Astrocyte (in vitro differentiated cells and primary cell): Measurements from ENCODE around the gene MOCS3. TPM values are rescaled to one million over a fixed set of nuclear protein-coding genes. Genes with fewer than 3 reads are reported as not detected.

ENCODE experiments used
- DNase-seq: peaks from one replicate; pipeline ENCODE4 v3.0.0-alpha.2; 2010; ENCODE audit warnings: low read depth
- FAIRE-seq: peaks from 2 replicates; lab custom pipeline; 2011; peaks lifted over from hg19 to GRCh38; lab: Jason Lieb, UNC
- H2AFZ ChIP-seq: 2 replicates; pipeline ENCODE4 v1.6.0; 2012; ENCODE audit warnings: low read depth, low read length, inconsistent platforms
- H3K27ac ChIP-seq: 2 replicates; pipeline ENCODE4 v1.5.1; 2011; ENCODE audit warnings: low read depth, low read length, inconsistent platforms
- H3K27me3 ChIP-seq: 2 replicates; pipeline ENCODE4 v1.6.0; 2011; ENCODE audit warnings: low read length, inconsistent platforms; ENCODE audit not compliant: insufficient read depth
- H3K36me3 ChIP-seq: 2 replicates; pipeline ENCODE4 v1.5.1; 2011; ENCODE audit warnings: low read length, inconsistent platforms; ENCODE audit not compliant: insufficient read depth
- H3K4me1 ChIP-seq: 2 replicates; pipeline ENCODE4 v1.5.1; 2011; ENCODE audit warnings: low read length, inconsistent platforms; ENCODE audit not compliant: insufficient read depth
- H3K4me2 ChIP-seq: 2 replicates; pipeline ENCODE4 v1.6.0; 2012; ENCODE audit warnings: low read length, inconsistent platforms
- H3K4me3 ChIP-seq: 2 replicates; pipeline ENCODE4 v1.5.1; 2011; ENCODE audit warnings: low read depth, mild to moderate bottlenecking, low read length, inconsistent platforms; ENCODE audit not compliant: insufficient read depth
- H3K79me2 ChIP-seq: 2 replicates; pipeline ENCODE4 v1.6.0; 2012; ENCODE audit warnings: mild to moderate bottlenecking, low read length, inconsistent platforms; ENCODE audit not compliant: insufficient read depth
- H3K9ac ChIP-seq: 2 replicates; pipeline ENCODE4 v1.6.0; 2012; ENCODE audit warnings: mild to moderate bottlenecking, low read length, inconsistent platforms
- H3K9me3 ChIP-seq: 2 replicates; pipeline ENCODE4 v1.5.1; 2012; ENCODE audit warnings: low read depth, mild to moderate bottlenecking, low read length, inconsistent platforms; ENCODE audit not compliant: insufficient read depth
- H4K20me1 ChIP-seq: 2 replicates; pipeline ENCODE4 v1.6.0; 2012; ENCODE audit warnings: low read length, inconsistent platforms; ENCODE audit not compliant: insufficient read depth
- H3K27ac Mint-ChIP-seq: one replicate; pipeline ENCODE4 v1.8.0; 2021; ENCODE audit warnings: mild to moderate bottlenecking, mixed read lengths; ENCODE audit not compliant: unreplicated experiment
- H3K27me3 Mint-ChIP-seq: one replicate; pipeline ENCODE4 v1.8.0; 2021; ENCODE audit warnings: low read depth, mixed read lengths; ENCODE audit not compliant: unreplicated experiment
- H3K36me3 Mint-ChIP-seq: one replicate; pipeline ENCODE4 v1.8.0; 2021; ENCODE audit warnings: low read depth, mixed read lengths; ENCODE audit not compliant: unreplicated experiment
- H3K4me1 Mint-ChIP-seq: one replicate; pipeline ENCODE4 v1.8.0; 2021; ENCODE audit warnings: low read depth, mixed read lengths; ENCODE audit not compliant: unreplicated experiment
- H3K4me3 Mint-ChIP-seq: one replicate; pipeline ENCODE4 v1.8.0; 2021; ENCODE audit warnings: mild to moderate bottlenecking, moderate library complexity, mixed read lengths; ENCODE audit not compliant: unreplicated experiment
- H3K9me3 Mint-ChIP-seq: one replicate; pipeline ENCODE4 v1.8.0; 2021; ENCODE audit warnings: mild to moderate bottlenecking, mixed read lengths; ENCODE audit not compliant: unreplicated experiment
- EZH2 ChIP-seq: IDR thresholded peaks from 2 replicates; pipeline ENCODE4 v1.6.1; 2012; ENCODE audit warnings: mild to moderate bottlenecking, low read length, inconsistent platforms; ENCODE audit not compliant: insufficient read depth
- total RNA-seq: library from RNA; stranded (reverse); gene quantifications from 2 replicates; pipeline ENCODE4 v1.2.1, GENCODE V29; 2021
- TF ChIP-seq, protein P1 (sequence below): IDR thresholded peaks from 2 replicates; pipeline ENCODE4 v1.5.1; 2011; ENCODE audit warnings: low read depth, mild to moderate bottlenecking, inconsistent platforms, low read length, moderate library complexity; ENCODE audit not compliant: insufficient read depth

Gene MOCS3
- total RNA-seq, 1 donor from 2014 or later, result 5.8 TPM

DNA sequence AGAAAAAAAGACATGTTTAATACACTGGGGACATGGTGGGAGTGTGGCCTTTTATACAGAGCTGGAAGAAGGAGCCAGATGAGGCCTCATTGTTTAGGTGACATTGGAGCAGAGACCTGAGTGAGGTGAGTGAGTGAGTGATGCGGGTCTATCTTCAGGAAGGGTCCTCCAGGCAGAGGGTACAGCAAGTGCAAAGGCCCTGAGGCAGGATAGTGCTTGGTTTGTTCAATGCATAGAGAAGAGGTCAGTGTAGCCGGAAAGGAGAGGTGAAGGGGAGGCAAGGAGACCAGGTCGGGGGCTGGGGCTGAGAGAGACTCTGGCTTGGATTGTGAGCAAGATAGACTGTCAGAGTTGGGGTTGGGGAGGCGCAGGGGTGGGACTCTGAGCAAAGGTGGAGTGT is 40.7 kb downstream of the MOCS3 start:
- no peaks in the 10 kb centered on the region for H3K9me3 ChIP-seq
- peaks cover 10% of the 10 kb centered on the region for H3K4me1 ChIP-seq
- TF ChIP-seq EZH2, result no peak
- TF ChIP-seq, protein P1, sequence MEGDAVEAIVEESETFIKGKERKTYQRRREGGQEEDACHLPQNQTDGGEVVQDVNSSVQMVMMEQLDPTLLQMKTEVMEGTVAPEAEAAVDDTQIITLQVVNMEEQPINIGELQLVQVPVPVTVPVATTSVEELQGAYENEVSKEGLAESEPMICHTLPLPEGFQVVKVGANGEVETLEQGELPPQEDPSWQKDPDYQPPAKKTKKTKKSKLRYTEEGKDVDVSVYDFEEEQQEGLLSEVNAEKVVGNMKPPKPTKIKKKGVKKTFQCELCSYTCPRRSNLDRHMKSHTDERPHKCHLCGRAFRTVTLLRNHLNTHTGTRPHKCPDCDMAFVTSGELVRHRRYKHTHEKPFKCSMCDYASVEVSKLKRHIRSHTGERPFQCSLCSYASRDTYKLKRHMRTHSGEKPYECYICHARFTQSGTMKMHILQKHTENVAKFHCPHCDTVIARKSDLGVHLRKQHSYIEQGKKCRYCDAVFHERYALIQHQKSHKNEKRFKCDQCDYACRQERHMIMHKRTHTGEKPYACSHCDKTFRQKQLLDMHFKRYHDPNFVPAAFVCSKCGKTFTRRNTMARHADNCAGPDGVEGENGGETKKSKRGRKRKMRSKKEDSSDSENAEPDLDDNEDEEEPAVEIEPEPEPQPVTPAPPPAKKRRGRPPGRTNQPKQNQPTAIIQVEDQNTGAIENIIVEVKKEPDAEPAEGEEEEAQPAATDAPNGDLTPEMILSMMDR, result no peak
- H3K4me3 ChIP-seq, result no peak overlapping the region
- H3K9ac ChIP-seq, result no peak overlapping the region
- no peak overlapping the region for H2AFZ ChIP-seq
- H3K27ac ChIP-seq, result no peak overlapping the region
- H3K36me3 Mint-ChIP-seq, result peaks cover 11% of the 10 kb centered on the region
- H3K4me1 Mint-ChIP-seq, result peaks cover 4% of the 10 kb centered on the region
- H3K4me2 ChIP-seq, result no peak overlapping the region
- H3K27ac Mint-ChIP-seq, result no peak overlapping the region
- no peaks in the 10 kb centered on the region for H3K27me3 ChIP-seq
- no peaks in the 10 kb centered on the region for H3K79me2 ChIP-seq
- H3K36me3 ChIP-seq, result peaks cover 6% of the 10 kb centered on the region
- H3K9me3 Mint-ChIP-seq, result no peaks in the 10 kb centered on the region
- FAIRE-seq, result no peak
- DNase-seq, result no peak
- H3K4me3 Mint-ChIP-seq, result no peak overlapping the region
- peaks cover 22% of the 10 kb centered on the region for H4K20me1 ChIP-seq
- peaks cover 24% of the 10 kb centered on the region for H3K27me3 Mint-ChIP-seq

DNA sequence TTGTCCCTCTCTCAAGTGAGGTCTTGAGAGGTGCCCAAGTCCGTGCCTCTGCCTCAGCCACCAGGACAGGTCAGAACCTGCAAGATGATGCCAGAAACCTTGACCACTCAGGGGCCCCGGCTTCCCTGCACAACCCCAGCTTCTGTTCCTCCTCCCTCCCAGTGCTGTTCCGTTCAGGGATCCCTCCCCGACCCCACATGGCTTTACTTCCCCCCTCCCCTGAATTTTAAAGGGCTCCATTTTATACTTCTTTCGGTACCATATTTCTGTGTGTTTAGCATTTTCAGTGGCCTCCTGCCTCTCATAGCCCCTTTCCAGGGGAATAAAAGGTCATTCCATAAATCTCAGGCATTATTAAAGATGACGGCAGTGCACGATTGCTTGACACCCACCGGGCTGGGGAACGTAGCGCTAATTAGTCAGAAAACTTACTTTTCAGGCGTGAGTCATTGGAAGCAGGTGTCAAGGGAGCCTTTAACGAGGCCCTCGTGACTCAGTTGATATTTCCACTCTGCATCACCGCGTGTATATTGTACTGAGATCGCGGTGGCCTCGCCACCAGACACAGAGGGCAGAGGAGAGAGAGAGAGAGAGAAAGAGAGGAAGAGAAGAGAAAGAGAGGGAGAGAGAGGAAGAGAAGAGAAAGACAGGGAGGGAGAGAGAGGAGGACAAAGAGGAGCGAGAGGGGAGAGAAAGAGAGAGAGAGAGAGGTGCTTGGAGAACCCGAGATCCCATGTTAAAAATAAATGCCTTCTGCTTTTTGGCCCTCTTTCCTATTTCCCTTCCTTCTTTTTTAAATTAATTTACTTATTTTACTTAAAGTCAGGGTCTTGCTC is 43.0 kb downstream of the MOCS3 start:
- H3K27me3 ChIP-seq, result no peaks in the 10 kb centered on the region
- Mint-ChIP-seq H3K4me3 (no peak overlapping the region), H3K27me3 (peaks cover 25% of the 10 kb centered on the region), H3K36me3 (peaks cover 23% of the 10 kb centered on the region), H3K9me3 (no peaks in the 10 kb centered on the region), H3K4me1 (peaks cover 4% of the 10 kb centered on the region), H3K27ac (no peak overlapping the region)
- peaks cover 38% of the 10 kb centered on the region for H4K20me1 ChIP-seq
- H3K9ac ChIP-seq, result no peak overlapping the region
- H3K27ac ChIP-seq, result no peak overlapping the region
- peaks cover 7% of the 10 kb centered on the region for H3K4me1 ChIP-seq
- H3K36me3 ChIP-seq, result peaks cover 6% of the 10 kb centered on the region
- no peak overlapping the region for H3K4me3 ChIP-seq
- DNase-seq, result no peak
- H3K79me2 ChIP-seq, result peaks cover 13% of the 10 kb centered on the region
- H3K9me3 ChIP-seq, result no peaks in the 10 kb centered on the region
- H2AFZ ChIP-seq, result no peak overlapping the region
- no peak for FAIRE-seq
- no peak overlapping the region for H3K4me2 ChIP-seq
- TF ChIP-seq, protein P1, result no peak
- no peak for TF ChIP-seq EZH2

DNA sequence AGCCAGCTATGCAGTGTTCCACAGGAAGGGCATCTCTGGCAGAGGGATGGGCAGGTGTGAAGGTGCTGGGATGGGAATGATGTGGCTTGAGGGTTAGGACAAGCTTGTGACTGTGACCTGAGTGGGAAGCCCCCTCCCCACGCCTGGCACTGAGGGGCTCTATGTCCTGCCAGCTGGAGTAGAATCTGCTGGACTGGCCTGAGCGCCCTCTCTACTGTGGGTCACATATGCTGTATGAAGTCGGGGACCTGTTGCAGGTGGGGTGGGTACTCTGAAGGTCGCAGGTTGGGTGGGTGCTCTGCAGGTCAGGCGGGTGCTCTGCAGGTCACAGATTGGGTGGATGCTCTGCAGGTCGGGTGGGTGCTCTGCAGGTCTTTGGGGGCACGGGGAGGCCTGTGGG is 44.0 kb downstream of the MOCS3 start:
- DNase-seq, result no peak
- Histone ChIP-seq H3K79me2 (peaks cover 21% of the 10 kb centered on the region), H4K20me1 (peaks cover 43% of the 10 kb centered on the region), H3K36me3 (peaks cover 9% of the 10 kb centered on the region), H3K4me1 (no peaks in the 10 kb centered on the region), H3K9ac (no peak overlapping the region), H2AFZ (no peak overlapping the region), H3K4me3 (no peak overlapping the region), H3K9me3 (no peaks in the 10 kb centered on the region), H3K27me3 (no peaks in the 10 kb centered on the region), H3K27ac (no peak overlapping the region), H3K4me2 (no peak overlapping the region)
- H3K27ac Mint-ChIP-seq, result no peak overlapping the region
- H3K27me3 Mint-ChIP-seq, result peaks cover 25% of the 10 kb centered on the region
- TF ChIP-seq, protein P1, result no peak
- TF ChIP-seq EZH2, result no peak
- H3K4me1 Mint-ChIP-seq, result no peaks in the 10 kb centered on the region
- H3K36me3 Mint-ChIP-seq, result peaks cover 23% of the 10 kb centered on the region
- FAIRE-seq, result no peak
- no peak overlapping the region for H3K4me3 Mint-ChIP-seq
- H3K9me3 Mint-ChIP-seq, result no peaks in the 10 kb centered on the region
